Testis (tissue), 3 donors: Measurements from ENCODE around the gene CACNA1S. TPM values are rescaled to one million over a fixed set of nuclear protein-coding genes. Genes with fewer than 3 reads are reported as not detected.

ENCODE experiments used
- DNase-seq: peaks from one replicate; pipeline ENCODE4 v3.0.0-alpha.2; 2019
- H3K27ac ChIP-seq, 2 donors: fragments of 200-600 bp; sonication (generic); one replicate each; pipeline ENCODE4 v1.5.1; 2019
- H3K27me3 ChIP-seq: fragments of 200-600 bp; sonication (generic); one replicate; pipeline ENCODE4 v1.5.1; 2019
- H3K36me3 ChIP-seq: fragments of 200-600 bp; sonication (generic); one replicate; pipeline ENCODE4 v1.5.1; 2017; ENCODE audit warnings: low read depth; ENCODE audit errors: missing control alignments
- H3K4me1 ChIP-seq: fragments of 200-600 bp; sonication (generic); one replicate; pipeline ENCODE4 v1.5.1; 2019
- H3K4me3 ChIP-seq, 2 donors: fragments of 200-600 bp; sonication (generic); one replicate each; pipeline ENCODE4 v1.5.1; 2017 to 2019
- H3K9me3 ChIP-seq: fragments of 200-600 bp; sonication (generic); one replicate; pipeline ENCODE4 v1.5.1; 2017
- CTCF ChIP-seq, 3 experiments: fragments of 450-650 bp in 2 of 3; fragments of 200-600 bp in 1 of 3; sonication (generic) in 1 of 3; IDR thresholded peaks; one replicate each; pipeline ENCODE4 v1.5.1; 2016 to 2019; ENCODE audit warnings: antibody characterized with exemption in 3 of 3, mild to moderate bottlenecking in 2 of 3, moderate library complexity in 1 of 3
- POLR2A ChIP-seq: fragments of 450-650 bp; IDR thresholded peaks from one replicate; pipeline ENCODE4 v1.6.1; 2017; ENCODE audit warnings: antibody characterized with exemption, mild to moderate bottlenecking, moderate library complexity
- WGBS, 2 donors: methylation state at CpG; one replicate each; pipeline ENCODE4 v1.1.5; 2018; 5-methylcytosine and 5-hydroxymethylcytosine counted together
- intact Hi-C: fragments of 100-400 bp; cut with DNase I; formaldehyde crosslinking; loops from one replicate; pipeline ENCODE4 v1.15.1; 2023; ENCODE audit warnings: low total_unique reads
- polyA plus RNA-seq: library from polyadenylated mRNA; stranded (reverse); fragments of 350-450 nt; fragmentation: Illumina TruSeq; extraction: RNeasy Lipid Tissue Mini Kit (QIAGEN cat#74804); gene quantifications from one replicate; pipeline ENCODE4 v1.2.3, GENCODE V29; 2014; ENCODE audit warnings: low read depth, low replicate concordance; ENCODE audit not compliant: insufficient read depth
- total RNA-seq, 2 donors: library from RNA; depleted of rRNA; stranded (reverse); fragments of >200 nt; gene quantifications; one replicate each; pipeline ENCODE4 v1.2.3, GENCODE V29; 2016

The CACNA1S gene
- total and polyA plus RNA-seq, 3 donors from 2014 or later, result 0.08 to 0.87 (median 0.12) TPM

DNA sequence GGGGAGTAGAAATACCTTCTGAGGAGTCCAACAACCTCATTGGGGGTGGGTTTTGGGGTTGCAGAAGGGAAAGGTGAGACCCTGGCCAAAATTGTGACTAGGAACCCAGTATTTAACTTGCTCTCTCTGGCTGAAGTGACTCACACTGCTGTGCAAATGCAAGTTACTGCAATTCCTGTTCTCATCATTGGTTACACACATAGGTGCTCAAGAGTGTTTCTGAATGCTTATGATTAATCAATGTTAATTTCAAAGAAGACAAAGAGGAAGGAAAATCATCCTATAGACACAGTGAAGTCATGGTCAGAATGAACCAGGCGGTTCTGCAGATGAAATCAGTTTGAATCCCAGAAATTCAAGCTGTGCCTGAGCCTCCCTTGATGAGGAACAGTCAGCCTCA, 11.6 kb upstream of the CACNA1S start:
- no peaks in the 10 kb centered on the region for H3K9me3 ChIP-seq
- no peak overlapping the region for H3K27ac ChIP-seq
- DNase-seq, result no peak
- H3K36me3 ChIP-seq, result no peaks in the 10 kb centered on the region
- 96 to 100% methylated on average over 1 of the region's 1 CpG for WGBS, 2 donors
- no peak overlapping the region for H3K4me3 ChIP-seq
- TF ChIP-seq POLR2A (no peak), CTCF (IDR thresholded peaks at IDR 0.05) (no peak)
- peaks cover 13% of the 10 kb centered on the region for H3K4me1 ChIP-seq
- H3K27me3 ChIP-seq, result no peaks in the 10 kb centered on the region
- intact Hi-C loops, result no loop called here

DNA sequence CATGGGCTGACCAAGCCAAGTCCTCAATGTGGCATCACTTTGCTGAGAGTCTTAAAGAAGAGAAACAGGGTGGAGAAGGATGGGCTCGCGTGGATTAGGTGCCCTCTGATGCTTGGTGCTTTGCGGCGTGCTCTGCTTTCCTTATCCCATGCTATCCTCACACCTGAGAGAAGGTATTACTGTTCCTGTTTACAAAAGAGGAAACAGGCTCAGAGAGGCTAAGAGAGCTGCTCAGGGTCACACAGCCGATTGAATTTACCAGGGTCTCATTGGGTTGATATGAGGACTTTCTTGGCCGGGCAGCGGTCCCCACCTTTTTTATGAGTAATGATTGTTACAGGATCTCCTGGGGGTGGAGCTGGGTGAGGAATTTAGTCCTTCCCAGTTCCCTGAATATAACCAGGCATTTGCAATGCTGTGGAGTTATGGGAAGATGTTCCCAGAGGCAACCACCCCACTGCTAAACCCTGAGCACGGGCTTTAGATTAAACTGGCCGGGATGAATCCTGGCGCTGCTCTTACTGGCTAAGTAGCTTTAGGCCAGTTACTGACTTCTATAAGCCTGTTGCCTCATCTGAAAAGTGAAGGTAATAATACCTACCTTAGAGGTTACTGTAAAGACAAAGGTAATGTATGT, 10.2 kb upstream of the CACNA1S start:
- no peak overlapping the region for H3K27ac ChIP-seq
- intact Hi-C loops, result no loop called here
- peaks cover 13% of the 10 kb centered on the region for H3K4me1 ChIP-seq
- DNase-seq, result no peak
- no peaks in the 10 kb centered on the region for H3K27me3 ChIP-seq
- TF ChIP-seq POLR2A (no peak), CTCF (IDR thresholded peaks at IDR 0.05) (no peak)
- WGBS, 2 donors, result 91 to 95% methylated on average over 10 of the region's 10 CpGs
- H3K36me3 ChIP-seq, result no peaks in the 10 kb centered on the region
- no peaks in the 10 kb centered on the region for H3K9me3 ChIP-seq
- H3K4me3 ChIP-seq, result no peak overlapping the region

GRCh38 chr1:201119206-201120197, 7.3 kb upstream of the CACNA1S start:
- no peak for TF ChIP-seq POLR2A
- TF ChIP-seq CTCF (IDR thresholded peaks at IDR 0.05), result peak in 2 of 3 experiments; percentile 39 to 45
- H3K27me3 ChIP-seq, result no peaks in the 10 kb centered on the region
- H3K4me1 ChIP-seq, result peaks cover 8% of the 10 kb centered on the region
- 49 to 53% methylated on average over 14 of the region's 14 CpGs for WGBS, 2 donors
- H3K27ac ChIP-seq, result no peak overlapping the region
- H3K36me3 ChIP-seq, result no peaks in the 10 kb centered on the region
- DNase-seq, result peak; percentile 47
- H3K4me3 ChIP-seq, result no peak overlapping the region
- H3K9me3 ChIP-seq, result no peaks in the 10 kb centered on the region
- intact Hi-C loops, result loop anchor here (10.0 kb wide), 1 partner anchor 145 kb away; no protein-coding TSS in a partner anchor

DNA sequence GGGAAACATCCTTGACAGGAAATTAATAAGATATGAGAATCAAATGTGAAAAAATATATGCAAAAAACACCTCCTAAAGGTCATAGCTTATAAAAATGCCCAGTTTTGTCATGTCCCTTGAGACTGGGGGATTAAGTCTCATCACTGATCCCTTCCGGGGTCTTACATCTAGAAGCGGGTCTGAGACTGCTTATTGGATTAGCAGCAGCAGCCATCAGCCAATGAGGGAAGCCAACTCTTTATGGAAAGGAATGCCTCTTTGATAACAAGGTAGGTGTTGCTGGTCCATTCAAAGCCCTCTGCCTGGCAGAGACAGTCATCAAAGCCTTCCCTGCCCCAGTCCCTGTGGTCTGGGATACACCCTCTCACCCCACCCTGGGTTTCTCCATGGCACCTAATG, 3.9 kb upstream of the CACNA1S start:
- peaks cover 8% of the 10 kb centered on the region for H3K4me1 ChIP-seq
- intact Hi-C loops, result loop anchor here (10.0 kb wide), 1 partner anchor 141 kb away; no protein-coding TSS in a partner anchor
- no peak overlapping the region for H3K4me3 ChIP-seq
- H3K9me3 ChIP-seq, result no peaks in the 10 kb centered on the region
- H3K36me3 ChIP-seq, result no peaks in the 10 kb centered on the region
- H3K27me3 ChIP-seq, result no peaks in the 10 kb centered on the region
- TF ChIP-seq POLR2A, result no peak
- no peak for TF ChIP-seq CTCF (IDR thresholded peaks at IDR 0.05)
- no peak for DNase-seq
- 77 to 90% methylated on average over 2 of the region's 2 CpGs for WGBS, 2 donors
- H3K27ac ChIP-seq, result no peak overlapping the region
